Fibroblast of lung (primary cell): ENCODE results near the gene EXOC6B.

ENCODE experiments used
- CTCF ChIP-seq, 2 donors: IDR thresholded peaks in 1 of 2; conservative IDR thresholded peaks in 1 of 2; 1 replicate in 1 of 2; 2 replicates in 1 of 2; pipeline ENCODE4 v1.5.1; 2011 to 2012; ENCODE audit warnings: low read length in 2 of 2, control low read depth in 1 of 2, inconsistent platforms in 1 of 2, low read depth in 1 of 2, mild to moderate bottlenecking in 1 of 2
- EZH2 ChIP-seq: IDR thresholded peaks from 2 replicates; pipeline ENCODE4 v1.5.1; 2012; ENCODE audit warnings: low read length, control low read depth, mild to moderate bottlenecking; ENCODE audit errors: missing control alignments

- no peak for TF ChIP-seq CTCF (conservative IDR thresholded peaks at IDR 0.05 in 1 of 2, IDR thresholded peaks at IDR 0.05 in 1 of 2; ENCODE audit: low read depth in 1 of 2, low read length in 2 of 2)
- no peak for TF ChIP-seq EZH2
These were observed 4.7 kb downstream of the EXOC6B start for GRCh38 chr2:72821118-72821517.
